Nephron progenitor cell (in vitro differentiated cells): Measurements from ENCODE around the gene AOAH.

ENCODE experiments used
- DNase-seq: peaks from one replicate; pipeline ENCODE4 v3.0.0; 2021
- H3K27ac Mint-ChIP-seq: 2 replicates; pipeline ENCODE4 v1.8.0; 2021; ENCODE audit warnings: mild to moderate bottlenecking, moderate library complexity, mixed read lengths
- H3K27me3 Mint-ChIP-seq: 2 replicates; pipeline ENCODE4 v1.8.0; 2021; ENCODE audit warnings: mild to moderate bottlenecking, low read depth, mixed read lengths; ENCODE audit not compliant: poor library complexity
- H3K36me3 Mint-ChIP-seq: 2 replicates; pipeline ENCODE4 v1.8.0; 2021; ENCODE audit warnings: low read depth, mixed read lengths
- H3K4me1 Mint-ChIP-seq: 2 replicates; pipeline ENCODE4 v1.8.0; 2021; ENCODE audit warnings: mixed read lengths
- H3K4me3 Mint-ChIP-seq: 2 replicates; pipeline ENCODE4 v1.8.0; 2021; ENCODE audit warnings: mild to moderate bottlenecking, moderate library complexity, mixed read lengths
- H3K9me3 Mint-ChIP-seq: 2 replicates; pipeline ENCODE4 v1.8.0; 2021; ENCODE audit warnings: mild to moderate bottlenecking, moderate library complexity, mixed read lengths
- CTCF ChIP-seq: fragments of 200-600 bp; sonication (generic); IDR thresholded peaks from 2 replicates; pipeline ENCODE4 v1.5.0; 2021; ENCODE audit warnings: antibody characterized with exemption

Gene AOAH

GRCh38 chr7:36600869-36601530, 123.3 kb downstream of the AOAH start:
- Mint-ChIP-seq H3K9me3 (no peaks in the 10 kb centered on the region), H3K4me3 (no peak overlapping the region), H3K4me1 (peaks cover 34% of the 10 kb centered on the region), H3K27me3 (peaks cover 3% of the 10 kb centered on the region), H3K36me3 (no peaks in the 10 kb centered on the region), H3K27ac (no peak overlapping the region)
- DNase-seq = no peak
- no peak for TF ChIP-seq CTCF

GRCh38 chr7:36600314-36600682, 124.0 kb downstream of the AOAH start:
- Mint-ChIP-seq H3K27me3 (peaks cover 3% of the 10 kb centered on the region), H3K4me1 (peaks cover 27% of the 10 kb centered on the region), H3K4me3 (no peak overlapping the region), H3K9me3 (no peaks in the 10 kb centered on the region), H3K27ac (no peak overlapping the region), H3K36me3 (no peaks in the 10 kb centered on the region)
- no peak for DNase-seq
- TF ChIP-seq CTCF = no peak

GRCh38 chr7:36599645-36600313, 124.5 kb downstream of the AOAH start:
- H3K4me3 Mint-ChIP-seq = no peak overlapping the region
- H3K36me3 Mint-ChIP-seq = no peaks in the 10 kb centered on the region
- H3K9me3 Mint-ChIP-seq = no peaks in the 10 kb centered on the region
- DNase-seq = no peak
- peaks cover 3% of the 10 kb centered on the region for H3K27me3 Mint-ChIP-seq
- H3K27ac Mint-ChIP-seq = no peak overlapping the region
- no peak for TF ChIP-seq CTCF
- peaks cover 22% of the 10 kb centered on the region for H3K4me1 Mint-ChIP-seq

GRCh38 chr7:36598054-36598674, 126.1 kb downstream of the AOAH start:
- DNase-seq = peak; percentile 12
- Mint-ChIP-seq H3K36me3 (no peaks in the 10 kb centered on the region), H3K4me1 (peaks cover 18% of the 10 kb centered on the region), H3K27ac (no peak overlapping the region), H3K4me3 (no peak overlapping the region), H3K9me3 (no peaks in the 10 kb centered on the region), H3K27me3 (peaks cover 3% of the 10 kb centered on the region)
- no peak for TF ChIP-seq CTCF

- no peaks in the 10 kb centered on the region for H3K36me3 Mint-ChIP-seq
- no peak for TF ChIP-seq CTCF
- H3K27ac Mint-ChIP-seq = no peak overlapping the region
- DNase-seq = no peak
- no peak overlapping the region for H3K4me3 Mint-ChIP-seq
- H3K4me1 Mint-ChIP-seq = peaks cover 12% of the 10 kb centered on the region
- H3K9me3 Mint-ChIP-seq = no peaks in the 10 kb centered on the region
- peaks cover 3% of the 10 kb centered on the region for H3K27me3 Mint-ChIP-seq
Measured at GRCh38 chr7:36597090-36597773, 127.1 kb downstream of the AOAH start.
